ENCODE measurements around the gene REEP2.
A peak's percentile ranks its signal among the peaks of the same experiment; 100 is the strongest.
"Not testable (repeated sequence)": the region's sequence is repeated elsewhere in the genome, so short reads cannot be mapped to it uniquely, and the experiment has no call there.

Gene REEP2

DNA sequence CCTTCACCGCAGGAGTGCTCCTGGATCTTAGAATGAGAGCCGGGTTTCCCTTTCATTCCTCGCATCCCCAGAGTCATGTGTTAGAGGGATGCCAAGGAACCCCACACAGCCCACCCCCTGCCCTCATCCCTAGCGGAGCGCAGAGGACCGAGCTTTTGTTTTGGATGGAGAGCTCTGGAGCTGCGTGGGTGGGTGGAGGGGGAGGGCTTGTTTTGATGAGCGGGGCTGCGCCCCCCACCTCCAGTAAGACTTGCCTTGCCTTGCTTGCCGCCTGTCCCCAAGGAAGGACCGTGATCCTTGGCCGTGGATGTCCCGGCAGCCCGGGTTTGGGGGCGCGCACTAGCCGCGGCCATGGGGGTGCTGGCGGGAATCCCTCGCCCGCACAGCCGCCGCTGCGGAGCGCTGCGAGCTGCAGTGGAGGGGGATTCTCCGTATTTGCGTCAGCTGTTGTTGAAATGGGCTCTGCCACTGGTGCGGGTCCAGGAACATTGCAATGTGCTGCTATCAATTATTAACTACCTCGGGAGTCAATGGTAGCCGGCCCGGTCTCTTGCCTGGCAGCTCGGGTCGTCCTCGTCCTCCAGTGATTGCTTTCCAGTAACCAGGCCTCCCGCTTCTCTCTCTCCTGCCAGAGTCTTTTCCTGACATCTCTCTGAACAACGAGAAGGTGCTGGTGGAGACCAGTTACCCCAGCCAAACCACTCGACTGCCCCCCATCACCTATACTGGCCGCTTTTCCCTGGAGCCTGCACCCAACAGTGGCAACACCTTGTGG, 27.5 kb downstream of the REEP2 start:
- DNase-seq: no peak

DNA sequence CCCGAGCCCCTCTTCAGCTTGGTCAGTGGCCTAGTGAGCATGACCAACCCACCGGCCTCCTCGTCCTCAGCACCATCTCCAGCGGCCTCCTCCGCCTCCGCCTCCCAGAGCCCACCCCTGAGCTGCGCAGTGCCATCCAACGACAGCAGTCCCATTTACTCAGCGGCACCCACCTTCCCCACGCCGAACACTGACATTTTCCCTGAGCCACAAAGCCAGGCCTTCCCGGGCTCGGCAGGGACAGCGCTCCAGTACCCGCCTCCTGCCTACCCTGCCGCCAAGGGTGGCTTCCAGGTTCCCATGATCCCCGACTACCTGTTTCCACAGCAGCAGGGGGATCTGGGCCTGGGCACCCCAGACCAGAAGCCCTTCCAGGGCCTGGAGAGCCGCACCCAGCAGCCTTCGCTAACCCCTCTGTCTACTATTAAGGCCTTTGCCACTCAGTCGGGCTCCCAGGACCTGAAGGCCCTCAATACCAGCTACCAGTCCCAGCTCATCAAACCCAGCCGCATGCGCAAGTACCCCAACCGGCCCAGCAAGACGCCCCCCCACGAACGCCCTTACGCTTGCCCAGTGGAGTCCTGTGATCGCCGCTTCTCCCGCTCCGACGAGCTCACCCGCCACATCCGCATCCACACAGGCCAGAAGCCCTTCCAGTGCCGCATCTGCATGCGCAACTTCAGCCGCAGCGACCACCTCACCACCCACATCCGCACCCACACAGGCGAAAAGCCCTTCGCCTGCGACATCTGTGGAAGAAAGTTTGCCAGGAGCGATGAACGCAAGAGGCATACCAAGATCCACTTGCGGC, 28.2 kb downstream of the REEP2 start:
- DNase-seq: no peak

DNA sequence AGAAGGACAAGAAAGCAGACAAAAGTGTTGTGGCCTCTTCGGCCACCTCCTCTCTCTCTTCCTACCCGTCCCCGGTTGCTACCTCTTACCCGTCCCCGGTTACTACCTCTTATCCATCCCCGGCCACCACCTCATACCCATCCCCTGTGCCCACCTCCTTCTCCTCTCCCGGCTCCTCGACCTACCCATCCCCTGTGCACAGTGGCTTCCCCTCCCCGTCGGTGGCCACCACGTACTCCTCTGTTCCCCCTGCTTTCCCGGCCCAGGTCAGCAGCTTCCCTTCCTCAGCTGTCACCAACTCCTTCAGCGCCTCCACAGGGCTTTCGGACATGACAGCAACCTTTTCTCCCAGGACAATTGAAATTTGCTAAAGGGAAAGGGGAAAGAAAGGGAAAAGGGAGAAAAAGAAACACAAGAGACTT, 28.9 kb downstream of the REEP2 start:
- DNase-seq: no peak

DNA sequence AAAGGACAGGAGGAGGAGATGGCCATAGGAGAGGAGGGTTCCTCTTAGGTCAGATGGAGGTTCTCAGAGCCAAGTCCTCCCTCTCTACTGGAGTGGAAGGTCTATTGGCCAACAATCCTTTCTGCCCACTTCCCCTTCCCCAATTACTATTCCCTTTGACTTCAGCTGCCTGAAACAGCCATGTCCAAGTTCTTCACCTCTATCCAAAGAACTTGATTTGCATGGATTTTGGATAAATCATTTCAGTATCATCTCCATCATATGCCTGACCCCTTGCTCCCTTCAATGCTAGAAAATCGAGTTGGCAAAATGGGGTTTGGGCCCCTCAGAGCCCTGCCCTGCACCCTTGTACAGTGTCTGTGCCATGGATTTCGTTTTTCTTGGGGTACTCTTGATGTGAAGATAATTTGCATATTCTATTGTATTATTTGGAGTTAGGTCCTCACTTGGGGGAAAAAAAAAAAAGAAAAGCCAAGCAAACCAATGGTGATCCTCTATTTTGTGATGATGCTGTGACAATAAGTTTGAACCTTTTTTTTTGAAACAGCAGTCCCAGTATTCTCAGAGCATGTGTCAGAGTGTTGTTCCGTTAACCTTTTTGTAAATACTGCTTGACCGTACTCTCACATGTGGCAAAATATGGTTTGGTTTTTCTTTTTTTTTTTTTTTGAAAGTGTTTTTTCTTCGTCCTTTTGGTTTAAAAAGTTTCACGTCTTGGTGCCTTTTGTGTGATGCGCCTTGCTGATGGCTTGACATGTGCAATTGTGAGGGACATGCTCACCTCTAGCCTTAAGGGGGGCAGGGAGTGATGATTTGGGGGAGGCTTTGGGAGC, 29.5 kb downstream of the REEP2 start:
- no peak for DNase-seq

DNA sequence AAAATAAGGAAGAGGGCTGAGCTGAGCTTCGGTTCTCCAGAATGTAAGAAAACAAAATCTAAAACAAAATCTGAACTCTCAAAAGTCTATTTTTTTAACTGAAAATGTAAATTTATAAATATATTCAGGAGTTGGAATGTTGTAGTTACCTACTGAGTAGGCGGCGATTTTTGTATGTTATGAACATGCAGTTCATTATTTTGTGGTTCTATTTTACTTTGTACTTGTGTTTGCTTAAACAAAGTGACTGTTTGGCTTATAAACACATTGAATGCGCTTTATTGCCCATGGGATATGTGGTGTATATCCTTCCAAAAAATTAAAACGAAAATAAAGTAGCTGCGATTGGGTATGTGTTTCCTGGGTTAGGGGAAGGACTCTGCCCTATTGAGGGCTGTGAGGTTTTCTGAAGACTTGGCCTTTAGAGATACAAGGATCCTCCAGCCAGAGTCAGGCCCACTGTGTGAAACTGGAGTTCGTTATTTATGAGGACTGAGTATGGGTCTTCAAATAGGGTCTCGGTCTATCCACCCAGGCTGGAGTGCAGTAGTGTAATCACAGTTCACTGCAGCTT, 30.2 kb downstream of the REEP2 start:
- DNase-seq: no peak

DNA sequence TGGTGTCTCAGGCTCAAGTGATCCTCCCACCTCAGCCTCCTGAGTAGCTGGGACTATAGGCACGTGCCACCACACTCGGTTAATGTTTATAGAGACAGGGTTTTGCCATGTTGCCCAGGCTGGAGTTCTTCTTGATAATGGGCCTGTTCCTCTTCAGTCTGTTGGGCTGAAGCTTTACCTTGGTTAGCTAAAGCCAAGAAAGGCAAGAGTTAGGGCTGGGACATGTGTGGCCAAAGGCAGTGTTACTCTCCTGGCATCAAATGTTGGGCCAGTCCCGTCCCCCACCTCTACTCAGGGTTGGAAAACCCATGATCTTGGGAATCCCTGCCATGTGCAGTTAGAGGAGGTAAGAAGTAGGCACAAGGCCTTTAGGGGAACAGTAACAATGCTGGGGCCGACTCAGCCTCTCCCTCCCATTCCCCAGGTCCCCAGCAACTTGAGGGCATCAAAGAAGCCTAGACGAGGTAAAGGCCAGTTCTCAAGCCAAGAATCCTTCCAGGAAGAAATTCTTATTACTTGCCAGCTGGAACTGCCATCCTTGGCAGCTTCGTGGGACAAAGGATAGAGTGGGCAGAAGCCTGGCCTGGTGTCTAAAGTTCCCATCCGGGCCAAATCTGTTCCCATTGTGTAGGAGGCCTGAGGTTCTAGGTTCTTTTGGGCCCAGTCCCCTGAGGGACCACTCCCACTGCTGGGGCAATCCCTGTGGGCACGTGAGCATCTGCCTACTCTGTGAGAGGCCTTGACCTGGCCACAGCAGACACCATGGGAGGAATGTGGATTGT, 30.9 kb downstream of the REEP2 start:
- DNase-seq: no peak

DNA sequence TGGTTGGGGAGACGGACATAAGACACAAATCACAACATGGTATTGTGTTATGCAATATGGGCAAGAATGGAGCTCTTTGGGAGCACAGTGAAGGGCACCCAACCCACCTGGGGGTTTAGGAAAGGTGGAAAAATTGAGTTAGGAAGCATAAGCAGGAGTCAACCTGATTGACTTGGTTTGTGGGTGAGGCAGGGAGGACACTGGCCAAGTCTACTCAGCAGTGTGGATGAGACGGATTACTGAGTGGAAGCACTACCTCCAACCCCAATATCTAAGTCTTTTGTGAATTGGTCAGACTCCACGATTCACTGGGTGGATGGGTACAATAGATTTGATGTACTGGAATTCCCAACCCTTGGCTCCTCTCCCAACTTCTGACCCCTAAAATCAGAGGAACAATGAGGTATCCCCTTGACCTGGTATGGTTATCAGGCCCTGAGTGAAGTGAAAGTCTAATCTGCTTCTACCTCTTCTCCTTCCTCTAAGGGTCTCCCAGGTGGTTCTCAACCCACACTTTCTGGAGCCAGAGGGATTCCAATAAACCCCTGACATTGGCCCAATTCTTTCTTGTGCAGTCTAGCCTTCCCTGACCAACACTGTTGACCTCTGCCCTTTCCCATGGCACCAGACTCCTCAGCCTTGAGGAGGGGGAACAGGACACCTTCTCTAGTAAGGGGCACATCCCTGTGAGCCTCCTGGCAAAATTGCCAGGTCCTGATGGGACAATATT, 31.6 kb downstream of the REEP2 start:
- no peak for DNase-seq

DNA sequence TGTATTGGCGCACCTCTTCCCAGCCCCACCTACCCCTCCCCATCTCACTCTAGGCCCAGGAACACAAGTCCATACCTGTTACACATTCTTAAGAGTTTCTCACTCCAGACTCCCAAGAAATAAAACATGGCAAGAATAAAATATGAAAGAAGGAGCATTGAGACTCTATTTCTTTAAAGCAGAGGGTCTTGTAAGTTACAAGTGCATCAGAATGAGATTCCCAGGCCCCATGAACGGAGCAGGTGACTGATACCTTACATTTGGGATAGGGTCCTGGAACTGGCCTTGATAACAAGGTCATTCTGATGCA, 32.1 kb downstream of the REEP2 start:
- no peak for DNase-seq

DNA sequence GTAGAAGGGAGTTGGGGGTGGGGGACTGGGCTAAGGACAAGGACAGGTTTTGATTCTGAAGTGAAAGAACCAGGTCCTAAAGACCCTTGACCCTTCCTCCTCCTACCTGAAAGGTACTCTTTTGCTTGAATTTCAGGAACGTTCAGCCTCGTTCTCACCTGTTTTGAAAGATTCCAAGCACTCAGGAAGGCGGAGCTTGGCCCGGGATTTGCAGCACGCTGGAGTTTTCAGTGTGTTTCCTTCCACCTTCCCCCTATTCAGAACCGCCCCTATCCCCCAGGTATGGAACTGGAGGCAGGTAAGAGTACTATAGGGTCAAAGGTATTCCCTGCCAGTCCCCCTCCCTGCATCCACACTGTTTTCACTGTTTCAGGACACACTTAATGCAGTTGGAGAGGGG, 33.5 kb downstream of the REEP2 start:
- DNase-seq: no peak

DNA sequence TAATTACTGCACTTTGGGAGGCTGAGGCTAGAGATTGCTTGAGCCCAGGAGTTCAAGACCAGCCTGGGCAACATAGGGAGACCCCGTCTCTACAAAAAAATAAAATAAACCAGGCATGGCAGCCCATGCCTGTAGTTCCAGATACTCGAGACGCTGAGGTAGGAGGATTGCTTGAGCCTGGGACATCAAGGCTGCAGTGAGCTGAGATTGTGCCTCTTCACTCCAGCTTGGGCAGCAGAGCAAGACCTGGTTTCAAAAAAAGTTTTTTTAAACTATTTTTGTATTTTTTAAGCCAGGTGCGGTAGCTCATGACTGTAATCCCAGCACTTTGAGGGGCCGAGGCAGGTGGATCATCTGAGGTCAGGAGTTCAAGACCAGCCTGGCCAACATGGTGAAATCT, 34.3 kb downstream of the REEP2 start:
- not testable (repeated sequence) for DNase-seq

DNA sequence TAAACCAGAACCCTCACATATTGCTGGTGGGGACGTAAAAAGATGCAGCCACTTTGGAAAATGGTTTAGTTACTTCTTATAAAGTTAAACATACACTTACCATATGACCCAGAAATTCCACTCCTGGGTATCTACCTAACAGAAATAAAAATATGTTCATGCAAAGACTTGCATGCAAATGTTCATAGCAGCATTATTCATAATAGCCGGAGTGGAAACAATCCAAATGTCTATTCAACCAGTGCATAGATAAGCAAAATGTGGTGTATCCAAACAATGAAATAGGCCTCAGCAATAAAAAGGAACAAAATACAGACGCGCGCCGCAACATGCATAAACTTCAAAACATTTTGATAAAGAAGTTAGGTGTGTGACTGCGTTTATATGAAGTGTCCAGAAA, 38.1 kb downstream of the REEP2 start:
- no peak for DNase-seq

DNA sequence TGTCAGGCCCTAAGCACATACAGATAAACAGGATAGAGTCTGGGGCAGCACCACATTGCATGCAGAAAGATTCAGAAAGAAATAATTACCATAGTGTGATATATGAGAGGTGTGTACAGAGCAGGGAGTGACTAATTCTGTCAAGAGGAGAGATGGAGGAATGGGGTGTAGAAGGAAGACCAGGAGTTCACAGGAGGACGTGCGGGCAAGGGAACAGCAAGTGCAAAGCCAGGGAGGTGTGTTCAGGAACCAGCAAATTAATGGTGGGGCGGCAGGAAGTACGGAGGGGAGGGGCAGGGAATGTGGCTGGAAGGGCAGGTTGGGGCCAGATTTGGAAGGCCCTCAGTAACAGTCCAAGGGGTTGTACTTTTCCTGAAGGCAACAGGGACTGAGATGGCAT, 43.8 kb downstream of the REEP2 start:
- DNase-seq: no peak

DNA sequence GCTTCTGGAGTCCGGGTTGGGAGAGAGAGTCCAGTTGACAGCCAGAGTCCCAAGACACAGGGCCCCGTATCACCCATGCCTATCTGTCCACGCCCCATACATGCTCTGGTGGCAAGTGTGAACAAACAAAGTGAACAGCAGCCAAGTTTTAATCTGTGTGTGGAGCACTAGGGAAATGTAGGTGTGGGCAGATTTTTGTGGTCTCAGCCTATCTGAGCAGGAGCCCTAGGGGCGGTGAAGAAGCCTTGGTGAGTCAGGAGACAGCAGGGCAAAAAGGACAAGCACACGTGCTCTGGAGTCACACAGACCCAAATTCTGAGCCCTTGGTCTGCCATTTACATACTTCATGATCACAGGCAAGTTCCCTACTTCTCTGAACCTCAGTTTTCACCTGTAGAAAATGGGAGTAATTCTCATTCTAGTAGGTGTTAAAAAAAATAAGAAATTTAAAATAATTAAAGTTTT, 49.7 kb downstream of the REEP2 start:
- DNase-seq: no peak

DNA sequence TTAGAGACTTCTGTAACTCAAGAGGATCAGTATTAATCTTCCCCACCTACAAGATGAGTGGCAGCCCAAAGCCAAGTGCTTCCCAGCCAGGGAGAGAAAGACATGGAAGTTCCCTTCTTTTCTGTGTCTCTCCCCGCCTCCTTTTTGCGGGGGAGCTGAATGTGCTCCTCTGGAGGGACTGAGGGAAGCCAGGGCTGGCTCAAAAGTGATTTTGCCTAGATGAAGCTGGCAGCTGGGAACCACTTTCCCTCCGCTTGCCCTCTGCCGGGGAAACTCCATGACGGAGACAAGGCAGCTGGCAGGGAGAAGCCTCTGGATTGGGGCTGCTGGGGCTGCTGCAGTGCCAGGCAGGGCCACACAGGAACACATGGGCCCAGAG, 50.8 kb downstream of the REEP2 start:
- no peak for DNase-seq

DNA sequence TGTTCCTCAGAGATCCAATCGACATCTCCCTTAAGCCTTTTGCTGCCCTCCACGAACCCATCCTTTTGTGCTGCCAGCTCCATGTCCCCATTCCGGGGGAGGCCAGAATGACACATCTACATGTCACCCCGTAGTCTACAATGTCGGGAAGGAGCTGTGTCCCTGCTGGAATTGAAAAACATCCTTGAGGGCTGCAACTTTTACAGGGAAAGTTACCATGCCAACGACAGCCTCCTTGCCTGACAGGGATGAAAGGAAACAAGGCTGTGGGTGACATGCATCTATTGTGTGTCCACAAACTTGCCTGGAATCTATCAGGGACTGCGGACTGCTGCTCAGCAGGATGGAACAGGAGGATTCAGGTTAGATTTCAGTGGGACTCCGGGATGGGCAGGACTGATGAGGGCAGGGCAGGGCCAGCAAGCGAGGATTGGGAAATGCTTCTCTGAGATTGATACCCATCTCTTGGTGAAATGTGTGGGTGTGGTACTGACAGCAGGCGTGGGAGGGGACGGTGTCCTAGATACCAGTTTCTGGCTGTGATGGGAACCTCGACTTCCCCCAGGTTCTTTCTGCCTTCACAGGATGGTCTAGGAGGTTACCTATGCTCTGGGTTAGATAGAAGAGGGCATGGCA, 51.9 kb downstream of the REEP2 start:
- DNase-seq: no peak

DNA sequence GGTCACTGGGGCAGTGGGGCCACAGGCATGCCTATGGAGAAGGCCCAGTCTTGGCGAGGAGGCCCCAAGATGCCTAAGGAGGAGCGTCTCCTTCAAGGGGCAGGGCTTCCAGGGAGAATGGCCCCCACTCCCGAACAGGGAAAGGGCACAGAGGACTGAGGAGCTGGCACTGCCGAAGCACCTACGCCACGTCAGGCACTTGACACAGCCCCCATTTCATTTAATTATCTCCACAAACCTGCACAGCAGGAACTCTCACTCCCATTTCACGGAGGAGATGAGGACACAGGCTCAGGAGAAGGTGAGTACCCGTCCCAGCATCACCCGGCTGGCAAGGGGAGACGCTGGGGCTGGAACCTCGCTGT, 52.4 kb downstream of the REEP2 start:
- no peak for DNase-seq

DNA sequence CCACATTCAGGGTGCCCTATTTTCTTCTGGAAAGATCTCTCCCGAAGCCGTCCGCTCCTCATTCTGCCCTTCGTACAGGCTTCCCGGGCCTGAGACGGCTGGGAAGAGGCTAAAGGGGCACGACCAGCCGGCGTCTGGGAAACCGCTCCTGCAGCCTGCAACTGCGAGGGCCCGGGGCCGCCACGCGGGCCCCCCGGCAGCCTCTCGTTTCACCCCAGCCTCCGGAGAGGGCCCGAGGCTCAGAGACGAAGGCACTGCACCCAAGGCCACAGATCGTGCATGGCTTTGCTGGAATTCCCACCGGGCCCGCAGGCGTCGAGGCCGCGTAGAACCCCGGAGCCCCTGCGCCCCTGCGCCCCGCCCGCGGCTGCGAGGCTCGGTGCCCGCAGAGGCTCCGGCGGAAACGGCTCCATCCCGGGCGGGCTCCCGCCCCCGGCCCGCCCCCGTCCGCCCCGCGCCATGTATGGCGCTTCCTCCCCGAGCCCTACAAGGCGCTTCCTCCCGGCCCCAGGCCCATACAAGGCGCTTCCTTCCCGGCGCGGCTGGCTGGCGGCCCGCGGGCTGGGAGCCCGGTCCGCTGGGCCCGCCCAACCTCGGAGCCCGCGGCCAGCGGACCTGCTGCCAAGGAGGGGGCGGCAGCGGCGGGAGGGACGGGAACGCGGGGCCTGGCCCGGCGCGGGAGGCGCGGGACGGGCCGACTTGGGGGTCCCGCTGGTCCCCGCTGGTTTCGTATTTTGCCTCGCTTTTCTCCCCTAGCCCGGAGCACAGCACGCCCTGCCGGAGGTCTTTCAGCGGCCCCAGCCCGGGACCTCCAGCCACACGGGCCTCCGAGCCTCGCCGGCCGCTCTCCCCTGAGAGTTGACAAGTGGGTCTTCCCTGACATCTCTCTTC, 53.1 kb downstream of the REEP2 start:
- peak; percentile 77 for DNase-seq

DNA sequence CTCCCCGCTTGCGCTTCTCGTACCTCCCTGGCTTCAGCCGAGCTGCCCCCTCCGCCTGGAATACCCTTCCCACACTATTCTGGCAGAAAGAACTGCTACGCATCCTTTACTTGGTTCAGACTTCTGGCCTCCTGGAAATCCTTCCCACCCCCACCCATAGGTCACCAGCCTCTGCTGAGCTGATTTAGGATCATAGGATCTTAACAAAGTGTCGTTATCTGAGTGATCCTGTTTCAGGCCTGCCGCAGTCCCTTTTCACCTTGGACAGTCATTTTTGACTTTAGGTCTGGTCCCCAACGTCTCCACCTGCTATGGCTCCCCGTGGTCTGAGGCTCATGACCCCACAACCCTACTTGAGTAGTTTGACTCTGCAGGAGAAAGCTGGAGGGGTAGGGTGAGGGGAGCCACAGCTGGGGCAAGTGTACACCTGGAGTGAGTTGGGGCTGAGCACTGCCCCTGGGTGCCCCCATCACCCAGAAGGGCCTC, 53.7 kb downstream of the REEP2 start:
- no peak for DNase-seq

DNA sequence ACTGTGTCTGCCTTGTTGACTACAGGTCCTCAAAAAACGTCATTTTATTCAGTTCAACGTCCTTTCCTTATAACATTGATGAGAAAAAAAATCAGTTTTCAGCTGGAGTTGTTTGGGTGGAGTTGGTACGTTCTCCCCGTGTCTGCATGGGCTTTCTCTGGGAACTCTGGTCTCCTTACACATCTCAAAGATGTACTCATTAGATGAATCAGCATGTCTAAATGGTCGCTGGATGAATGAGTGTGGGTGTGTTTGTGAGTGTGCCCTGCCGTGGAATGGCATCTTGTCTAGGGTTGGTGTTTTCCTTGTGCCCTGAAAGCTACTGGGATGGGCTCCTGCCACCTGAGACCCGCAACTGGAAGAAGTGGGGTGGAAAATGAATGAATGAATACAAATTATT, 56.5 kb downstream of the REEP2 start:
- no peak for DNase-seq
